ENCODE measurements around the gene SARM1. TPM values are rescaled to one million over a fixed set of nuclear protein-coding genes. Genes with fewer than 3 reads are reported as not detected.

Gene SARM1
- total RNA-seq, 4 donors from 2014 or later: 5.3 to 24.4 (median 17.2) TPM

- Histone ChIP-seq H3K4me3 (peak overlapping the region in 1 of 2 donors; percentile 16), H3K4me1 (no peaks in the 10 kb centered on the region), H3K27ac (no peak overlapping the region), H3K27me3 (no peaks in the 10 kb centered on the region), H3K36me3 (no peaks in the 10 kb centered on the region), H3K9me3 (no peaks in the 10 kb centered on the region)
- no peak for DNase-seq
- TF ChIP-seq POLR2A (IDR thresholded peaks at IDR 0.05): peak in 1 of 2 donors; percentile 40
- TF ChIP-seq CTCF (IDR thresholded peaks at IDR 0.05): no peak
- intact Hi-C loops (cut with DNase I; ENCODE audit: low total_unique reads): no loop called here
Measured at GRCh38 chr17:28384281-28385036, 13.0 kb downstream of the SARM1 start.

GRCh38 chr17:28385037-28385400 is 13.5 kb downstream of the SARM1 start:
- no peak for DNase-seq
- H3K4me3 ChIP-seq: peak overlapping the region in 1 of 2 donors; percentile 16
- intact Hi-C loops (cut with DNase I; ENCODE audit: low total_unique reads): no loop called here

GRCh38 chr17:28385406-28385805 is 13.9 kb downstream of the SARM1 start:
- DNase-seq: no peak
- no peak overlapping the region for H3K27ac ChIP-seq
- TF ChIP-seq POLR2A (IDR thresholded peaks at IDR 0.05) (no peak), CTCF (IDR thresholded peaks at IDR 0.05) (no peak)
- H3K4me1 ChIP-seq: no peaks in the 10 kb centered on the region
- no peaks in the 10 kb centered on the region for H3K9me3 ChIP-seq
- H3K4me3 ChIP-seq: no peak overlapping the region
- H3K36me3 ChIP-seq: no peaks in the 10 kb centered on the region
- no peaks in the 10 kb centered on the region for H3K27me3 ChIP-seq
- intact Hi-C loops (cut with DNase I; ENCODE audit: low total_unique reads): no loop called here

More at GRCh38 chr17:28385037-28385400, 13.5 kb downstream of the SARM1 start:
- TF ChIP-seq CTCF (IDR thresholded peaks at IDR 0.05) (no peak), POLR2A (IDR thresholded peaks at IDR 0.05) (no peak)
- no peaks in the 10 kb centered on the region for H3K36me3 ChIP-seq
- H3K9me3 ChIP-seq: no peaks in the 10 kb centered on the region
- no peak overlapping the region for H3K27ac ChIP-seq
- no peaks in the 10 kb centered on the region for H3K27me3 ChIP-seq
- no peaks in the 10 kb centered on the region for H3K4me1 ChIP-seq

- Histone ChIP-seq H3K4me3 (no peak overlapping the region), H3K4me1 (no peaks in the 10 kb centered on the region), H3K9me3 (no peaks in the 10 kb centered on the region), H3K36me3 (no peaks in the 10 kb centered on the region), H3K27ac (no peak overlapping the region), H3K27me3 (no peaks in the 10 kb centered on the region)
- intact Hi-C loops (cut with DNase I; ENCODE audit: low total_unique reads): no loop called here
- TF ChIP-seq POLR2A (IDR thresholded peaks at IDR 0.05): no peak
- TF ChIP-seq CTCF (IDR thresholded peaks at IDR 0.05): no peak
- no peak for DNase-seq
Measured at GRCh38 chr17:28386391-28386790, 14.9 kb downstream of the SARM1 start.

GRCh38 chr17:28388106-28388505 is 16.6 kb downstream of the SARM1 start:
- no peak for TF ChIP-seq POLR2A (IDR thresholded peaks at IDR 0.05)
- no peak for TF ChIP-seq CTCF (IDR thresholded peaks at IDR 0.05)
- Histone ChIP-seq H3K27ac (no peak overlapping the region), H3K9me3 (no peaks in the 10 kb centered on the region), H3K36me3 (no peaks in the 10 kb centered on the region), H3K4me3 (no peak overlapping the region), H3K4me1 (no peaks in the 10 kb centered on the region), H3K27me3 (no peaks in the 10 kb centered on the region)
- DNase-seq: no peak
- intact Hi-C loops (cut with DNase I; ENCODE audit: low total_unique reads): no loop called here
